H1 (cell line): ENCODE data around the gene PRKAG3. TPM values are rescaled to one million over a fixed set of nuclear protein-coding genes. Genes with fewer than 3 reads are reported as not detected.

Experiments used
- CTCF ChIA-PET: fragments of 300-600 bp; sonication (Branson Sonifier 250); formaldehyde crosslinking; loops from one replicate; lab custom pipeline; 2021; ENCODE audit not compliant: partially characterized antibody; lab: Charles Lee
- POLR2A ChIA-PET: fragments of 300-600 bp; sonication (Branson Sonifier 250); formaldehyde crosslinking; loops from one replicate; lab custom pipeline; 2021; ENCODE audit warnings: inconsistent platforms; ENCODE audit not compliant: partially characterized antibody; lab: Charles Lee
- DNase-seq, 2 experiments: peaks; one replicate each; pipeline versions ENCODE4 v3.0.0 to v3.0.0-alpha.2; 2010 to 2022; ENCODE audit warnings: low spot score in 2 of 2, low read depth in 1 of 2, mixed read lengths in 1 of 2
- FAIRE-seq: peaks from 2 replicates; lab custom pipeline; 2011; peaks lifted over from hg19 to GRCh38; lab: Jason Lieb, UNC
- H2AFZ ChIP-seq: 2 replicates; pipeline ENCODE4 v1.8.1; 2012; ENCODE audit warnings: low read length, inconsistent platforms
- H2AK5ac ChIP-seq: 2 replicates; pipeline ENCODE4 v1.6.1; 2013; ENCODE audit warnings: low read depth, low read length
- H2BK120ac ChIP-seq: replicated peaks from 2 replicates; pipeline ENCODE3; 2013; ENCODE audit warnings: low read depth, low read length, inconsistent platforms
- H2BK12ac ChIP-seq: 2 replicates; pipeline ENCODE4 v1.6.1; 2013; ENCODE audit warnings: low read depth, low read length
- H2BK15ac ChIP-seq: 2 replicates; pipeline ENCODE4 v1.6.1; 2013; ENCODE audit warnings: low read length
- H2BK20ac ChIP-seq: 2 replicates; pipeline ENCODE4 v1.6.1; 2013; ENCODE audit warnings: low read length
- H2BK5ac ChIP-seq: 2 replicates; pipeline ENCODE4 v1.6.1; 2013; ENCODE audit warnings: low read depth, low read length
- H3K14ac ChIP-seq: 2 replicates; pipeline ENCODE4 v1.6.1; 2013; ENCODE audit warnings: inconsistent platforms; ENCODE audit not compliant: insufficient read length
- H3K18ac ChIP-seq: 2 replicates; pipeline ENCODE4 v1.6.1; 2013; ENCODE audit warnings: low read length; ENCODE audit errors: extremely low read depth
- H3K23ac ChIP-seq: 2 replicates; pipeline ENCODE4 v1.6.1; 2013; ENCODE audit warnings: inconsistent platforms; ENCODE audit not compliant: insufficient read length
- H3K23me2 ChIP-seq: 2 replicates; pipeline ENCODE4 v1.6.1; 2013; ENCODE audit warnings: low read depth, low read length
- H3K27ac ChIP-seq: 2 replicates; pipeline ENCODE4 v1.6.1; 2011; ENCODE audit warnings: low read depth, low read length, inconsistent platforms
- H3K27me3 ChIP-seq, 4 experiments: replicated peaks in 1 of 4; 1 replicate in 1 of 4; 2 replicates in 3 of 4; pipeline versions ENCODE4 v1.6.1 to v1.8.1; 2011 to 2013; ENCODE audit warnings: low read length in 3 of 4, mild to moderate bottlenecking in 3 of 4, inconsistent platforms in 2 of 4, mixed read lengths in 2 of 4, moderate library complexity in 1 of 4; ENCODE audit not compliant: control insufficient read depth in 3 of 4, insufficient read depth in 3 of 4; ENCODE audit errors: extremely low read depth in 1 of 4
- H3K36me3 ChIP-seq, 4 experiments: 2 replicates each; pipeline versions ENCODE4 v1.6.1 to v1.8.1; 2011 to 2013; ENCODE audit warnings: mild to moderate bottlenecking in 4 of 4, low read length in 3 of 4, moderate library complexity in 2 of 4, control low read depth in 1 of 4, inconsistent platforms in 1 of 4; ENCODE audit not compliant: insufficient read depth in 4 of 4, control insufficient read depth in 2 of 4
- H3K4ac ChIP-seq: replicated peaks from 2 replicates; pipeline ENCODE3; 2013; ENCODE audit warnings: low read length, low read depth, mixed read lengths, inconsistent platforms; ENCODE audit not compliant: insufficient read length
- H3K4me1 ChIP-seq, 4 experiments: replicated peaks in 1 of 4; 1 replicate in 1 of 4; 2 replicates in 3 of 4; pipeline versions ENCODE4 v1.6.1 to v1.8.1; 2011 to 2013; ENCODE audit warnings: low read length in 3 of 4, inconsistent platforms in 2 of 4, mixed read lengths in 1 of 4; ENCODE audit not compliant: insufficient read depth in 4 of 4, control insufficient read depth in 3 of 4
- H3K4me2 ChIP-seq, 2 experiments: 2 replicates each; pipeline versions ENCODE4 v1.6.1 to v1.8.1; 2011 to 2013; ENCODE audit warnings: low read depth in 2 of 2, low read length in 2 of 2, control low read depth in 1 of 2, inconsistent platforms in 1 of 2, mild to moderate bottlenecking in 1 of 2; ENCODE audit not compliant: insufficient read depth in 1 of 2
- H3K4me3 ChIP-seq, 4 experiments: fragments of 200-600, 300-600 bp in 1 of 4; sonication (generic), shearing (Covaris generic), sonication (Bioruptor Twin) in 1 of 4; 2 replicates each; pipeline versions ENCODE4 v1.5.1 to v1.8.1; 2011 to 2016; ENCODE audit warnings: low read length in 4 of 4, low read depth in 3 of 4, control low read depth in 2 of 4, inconsistent platforms in 2 of 4, mild to moderate bottlenecking in 2 of 4, mixed read lengths in 1 of 4, moderate library complexity in 1 of 4; ENCODE audit not compliant: insufficient read depth in 2 of 4; ENCODE audit errors: extremely low read depth in 1 of 4
- H3K56ac ChIP-seq: replicated peaks from 2 replicates; pipeline ENCODE3; 2013; ENCODE audit warnings: low read depth, mild to moderate bottlenecking, mixed read lengths, low read length, inconsistent platforms; ENCODE audit not compliant: insufficient read length
- H3K79me1 ChIP-seq: 2 replicates; pipeline ENCODE4 v1.6.1; 2013; ENCODE audit warnings: low read depth, low read length, control low read depth
- H3K79me2 ChIP-seq, 2 experiments: 2 replicates each; pipeline versions ENCODE4 v1.6.1 to v1.8.1; 2012 to 2013; ENCODE audit warnings: low read length in 2 of 2, mild to moderate bottlenecking in 2 of 2, inconsistent platforms in 1 of 2; ENCODE audit not compliant: insufficient read depth in 2 of 2, control insufficient read depth in 1 of 2
- H3K9ac ChIP-seq, 4 experiments: replicated peaks in 1 of 4; 1 replicate in 1 of 4; 2 replicates in 3 of 4; pipeline versions ENCODE4 v1.6.1 to v1.8.1; 2011 to 2013; ENCODE audit warnings: low read depth in 3 of 4, low read length in 3 of 4, control low read depth in 2 of 4, mild to moderate bottlenecking in 2 of 4, moderate library complexity in 2 of 4, inconsistent platforms in 1 of 4; ENCODE audit errors: extremely low read depth in 1 of 4
- H3K9me3 ChIP-seq, 2 experiments: 2 replicates each; pipeline versions ENCODE4 v1.6.1 to v1.8.1; 2012 to 2013; ENCODE audit warnings: mild to moderate bottlenecking in 2 of 2, moderate library complexity in 2 of 2, control low read depth in 1 of 2, inconsistent platforms in 1 of 2, low read depth in 1 of 2, low read length in 1 of 2, mixed read lengths in 1 of 2; ENCODE audit not compliant: insufficient read depth in 2 of 2
- H4K20me1 ChIP-seq, 2 experiments: replicated peaks in 1 of 2; 2 replicates each; pipeline versions ENCODE3 to v1.8.1; 2011 to 2013; ENCODE audit warnings: inconsistent platforms in 2 of 2, low read length in 2 of 2, mild to moderate bottlenecking in 1 of 2; ENCODE audit not compliant: insufficient read depth in 2 of 2, control insufficient read depth in 1 of 2
- H4K5ac ChIP-seq: 2 replicates; pipeline ENCODE4 v1.6.1; 2013; ENCODE audit warnings: low read length, low read depth, mixed read lengths, inconsistent platforms; ENCODE audit not compliant: insufficient read length
- H4K8ac ChIP-seq: 2 replicates; pipeline ENCODE4 v1.8.0; 2013; ENCODE audit warnings: mild to moderate bottlenecking, moderate library complexity, low read length, inconsistent platforms; ENCODE audit not compliant: insufficient read depth; ENCODE audit errors: extremely low read depth
- H4K91ac ChIP-seq: replicated peaks from 2 replicates; pipeline ENCODE3; 2013; ENCODE audit warnings: low read length, mixed read lengths, inconsistent platforms; ENCODE audit not compliant: insufficient read length
- GABPA ChIP-seq: IDR thresholded peaks from 2 replicates; pipeline ENCODE4 v1.6.1; 2011; ENCODE audit warnings: mild to moderate bottlenecking, low read length, moderate library complexity, borderline replicate concordance; ENCODE audit not compliant: insufficient read depth
- RBBP5 ChIP-seq: IDR thresholded peaks from 2 replicates; pipeline ENCODE4 v1.7.1; 2012; ENCODE audit warnings: low read depth, mild to moderate bottlenecking, inconsistent platforms, low read length, moderate library complexity, borderline replicate concordance
- SUZ12 ChIP-seq: fragments of 200-600 bp; sonication (generic); IDR thresholded peaks from 2 replicates; pipeline ENCODE4 v1.6.1; 2012; ENCODE audit warnings: mild to moderate bottlenecking, inconsistent platforms, low read length, moderate library complexity, mixed read lengths
- YY1 ChIP-seq: IDR thresholded peaks from 2 replicates; pipeline ENCODE4 v1.6.1; 2011; ENCODE audit warnings: low read depth, mild to moderate bottlenecking, low read length
- WGBS, 2 experiments: shearing (Covaris generic) in 1 of 2; methylation state at CpG; one replicate each; pipeline versions ENCODE4 v1.1.6 to v1.1.7; 2013 to 2015; ENCODE audit warnings: low lambda C conversion rate in 2 of 2, mixed read lengths in 2 of 2, inconsistent platforms in 1 of 2, low coverage in 1 of 2, missing lambda C conversion rate in 1 of 2; ENCODE audit not compliant: insufficient replicate concordance in 2 of 2, insufficient coverage in 1 of 2, insufficient read length in 1 of 2; ENCODE audit errors: extremely low coverage in 1 of 2, missing lambda C conversion rate in 1 of 2; 5-methylcytosine and 5-hydroxymethylcytosine counted together
- polyA plus RNA-seq, 7 experiments: library from polyadenylated mRNA; depleted of rRNA in 3 of 7; stranded (reverse) in 5 of 7; unstranded in 2 of 7; fragments of >200 nt in 5 of 7; fragments of 200-250 nt in 2 of 7; gene quantifications; 1 replicate in 5 of 7; 2 replicates in 1 of 7; 4 replicates in 1 of 7; pipeline versions ENCODE4 v1.2.1 to v1.2.3, GENCODE V29; 2011 to 2013; ENCODE audit warnings: missing spikeins in 2 of 7, mixed read lengths in 2 of 7
- total RNA-seq: library from RNA; stranded (reverse); fragmentation: NEBNext Ultra II Directional; extraction: Animal tissue kit (Norgen Biotek cat#: 25700); gene quantifications from 2 replicates; pipeline ENCODE4 v1.2.1, GENCODE V29; 2021

Gene PRKAG3
- total and polyA plus RNA-seq, 2 of the 8 experiments (the other 6 are each of a cell fraction or from before 2014, with no cell fraction given) = not detected

DNA sequence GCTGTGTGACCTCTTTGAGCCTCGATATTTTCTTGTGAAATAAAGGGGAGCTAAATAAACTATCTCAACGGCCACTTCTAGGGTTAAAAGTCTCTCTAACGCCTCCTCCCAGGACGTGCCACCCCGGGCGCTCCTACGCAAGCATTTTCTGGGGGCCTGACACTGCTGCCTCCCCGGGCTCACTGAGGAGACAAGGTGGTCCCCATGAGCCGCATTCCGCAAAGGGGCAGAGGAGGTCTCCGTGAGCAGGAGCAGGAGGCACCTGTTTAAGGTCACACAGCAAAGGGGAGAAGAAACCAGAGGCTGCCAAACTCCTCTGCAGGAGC is 48.1 kb upstream of the PRKAG3 start:
- Histone ChIP-seq H3K4me3 (peak overlapping the region in 1 of 4 experiments; percentile 47; a peak in 2 of 8 replicates), H3K79me1 (no peaks in the 10 kb centered on the region; the same call in 1 of the 2 replicates), H4K20me1 (peaks cover 5 to 30% of the 10 kb centered on the region in 2 experiments), H2BK5ac (no peak overlapping the region), H3K14ac (no peak overlapping the region), H4K91ac (no peak overlapping the region), H3K9me3 (no peaks in the 10 kb centered on the region), H4K8ac (no peak overlapping the region), H2BK15ac (no peak overlapping the region), H3K4me2 (peak overlapping the region; percentile 67 to 69), H3K56ac (no peak overlapping the region), H2BK20ac (no peak overlapping the region), H2BK120ac (no peak overlapping the region), H3K27ac (no peak overlapping the region), H3K18ac (no peak overlapping the region), H2BK12ac (no peak overlapping the region), H3K23me2 (no peaks in the 10 kb centered on the region; the same call in 1 of the 2 replicates), H3K27me3 (peaks cover 95 to 98% (median 98%) of the 10 kb centered on the region in 4 experiments), H3K4me1 (peaks cover 0 to 28% (median 18%) of the 10 kb centered on the region in 4 experiments; a peak in 6 of 7 replicates), H3K9ac (no peak overlapping the region), H2AK5ac (no peak overlapping the region), H3K23ac (no peak overlapping the region), H3K4ac (no peak overlapping the region), H3K36me3 (peaks cover 0 to 4% (median 0%) of the 10 kb centered on the region in 4 experiments; a peak in 1 of 8 replicates), H4K5ac (no peak overlapping the region), H3K79me2 (no peaks in the 10 kb centered on the region), H2AFZ (no peak overlapping the region)
- CTCF ChIA-PET = interaction anchor here (0.6 to 21.8 kb wide), 9 partner anchors 11 to 1495 kb away, joined by 3 to 783 read pairs (median 13); partner anchors contain the start of gene CRYBA2
- 9% methylated on average over 11 of the region's 11 CpGs; no CpG with 5 or more reads in 1 of the 2 experiments for WGBS, 2 experiments
- DNase-seq (no peak), FAIRE-seq (no peak)
- POLR2A ChIA-PET = interaction anchor here (1.6 kb wide), 1 partner anchor 20 kb away, joined by 3 read pairs; the partner anchor contains the start of gene WNT6
- TF ChIP-seq GABPA (peak; percentile 25; the same call in 1 of the 2 replicates), SUZ12 (peak; percentile 77; the same call in 1 of the 2 replicates), YY1 (no peak), RBBP5 (0 out of 2 replicates have a peak, but pooled peaks have one; percentile 31)
